AG10803 (cell line): ENCODE measurements around the gene CRIP3.

Experiments used
- DNase-seq: peaks from one replicate; pipeline ENCODE4 v3.0.0; 2010; ENCODE audit warnings: low read depth
- H3K4me3 ChIP-seq: 2 replicates; pipeline ENCODE4 v1.5.1; 2011; ENCODE audit warnings: mild to moderate bottlenecking, low read length, control low read depth
- CTCF ChIP-seq: conservative IDR thresholded peaks from 2 replicates; pipeline ENCODE4 v1.5.1; 2011; ENCODE audit warnings: mild to moderate bottlenecking, low read length, control low read depth, inconsistent platforms

The CRIP3 gene

GRCh38 chr6:43258807-43259686 lies 49.6 kb downstream of the CRIP3 start:
- TF ChIP-seq CTCF = no peak
- no peak overlapping the region for H3K4me3 ChIP-seq
- DNase-seq = no peak

- no peak overlapping the region for H3K4me3 ChIP-seq
- no peak for DNase-seq
- no peak for TF ChIP-seq CTCF
Observed at GRCh38 chr6:43258180-43258579, 50.4 kb downstream of the CRIP3 start.

- no peak for DNase-seq
- TF ChIP-seq CTCF = no peak
- no peak overlapping the region for H3K4me3 ChIP-seq
Observed at GRCh38 chr6:43257367-43258145, 51.1 kb downstream of the CRIP3 start.

GRCh38 chr6:43256670-43257366 lies 51.8 kb downstream of the CRIP3 start:
- no peak for DNase-seq
- no peak overlapping the region for H3K4me3 ChIP-seq
- no peak for TF ChIP-seq CTCF
